Naive thymus-derived CD4-positive, alpha-beta T cell (primary cell): ENCODE measurements around the gene KCNIP3. TPM values are rescaled to one million over a fixed set of nuclear protein-coding genes. Genes with fewer than 3 reads are reported as not detected.

Experiments
- ATAC-seq: fragments of 150-1000 bp; cut with Tn5 transposase; 2 replicates; pipeline ENCODE4 v1.10.0; 2021; ENCODE audit warnings: mild to moderate bottlenecking, moderate library complexity
- CTCF ChIA-PET: fragments of 350-600 bp; sonication (Branson Sonifier 250); formaldehyde crosslinking; loops from one replicate; lab custom pipeline; 2021; ENCODE audit warnings: antibody characterized with exemption; lab: Charles Lee
- POLR2A ChIA-PET: fragments of 350-600 bp; sonication (Branson Sonifier 250); formaldehyde crosslinking; loops from one replicate; lab custom pipeline; 2021; ENCODE audit warnings: antibody characterized with exemption, inconsistent platforms; lab: Charles Lee
- DNase-seq, 9 donors: peaks; one replicate each; pipeline versions ENCODE4 v3.0.0 to v3.0.0-alpha.2; 2020 to 2022; ENCODE audit warnings: mixed read lengths in 1 of 9
- H3K27ac ChIP-seq: one replicate; pipeline ENCODE4 v1.7.0; 2013; ENCODE audit warnings: mild to moderate bottlenecking, low read depth, low read length, moderate library complexity
- H3K27me3 ChIP-seq, 2 donors: one replicate each; pipeline ENCODE4 v1.7.0; 2013; ENCODE audit warnings: low read length in 2 of 2, mild to moderate bottlenecking in 2 of 2, moderate library complexity in 2 of 2; ENCODE audit not compliant: control insufficient read depth in 2 of 2, insufficient read depth in 2 of 2
- H3K36me3 ChIP-seq, 3 experiments: 1 replicate in 2 of 3; 2 replicates in 1 of 3; pipeline ENCODE4 v1.7.0; 2013; ENCODE audit warnings: low read length in 3 of 3, mild to moderate bottlenecking in 3 of 3, moderate library complexity in 1 of 3; ENCODE audit not compliant: insufficient read depth in 3 of 3, control insufficient read depth in 2 of 3
- H3K4me1 ChIP-seq, 2 donors: one replicate each; pipeline ENCODE4 v1.7.0; 2013; ENCODE audit warnings: low read length in 2 of 2, mild to moderate bottlenecking in 2 of 2, moderate library complexity in 1 of 2; ENCODE audit not compliant: control insufficient read depth in 2 of 2, insufficient read depth in 2 of 2
- H3K4me3 ChIP-seq: 2 replicates; pipeline ENCODE4 v1.7.0; 2013; ENCODE audit warnings: mild to moderate bottlenecking, low read length
- H3K9me3 ChIP-seq, 3 experiments: 1 replicate in 2 of 3; 2 replicates in 1 of 3; pipeline ENCODE4 v1.7.0; 2013; ENCODE audit warnings: low read length in 3 of 3; ENCODE audit not compliant: control insufficient read depth in 2 of 3
- H3K27ac Mint-ChIP-seq, 9 donors: one replicate each; pipeline ENCODE4 v1.8.0; 2020 to 2022; ENCODE audit warnings: mixed read lengths in 9 of 9, mild to moderate bottlenecking in 8 of 9, moderate library complexity in 5 of 9, inconsistent platforms in 2 of 9
- H3K27me3 Mint-ChIP-seq, 5 donors: one replicate each; pipeline ENCODE4 v1.8.0; 2021 to 2022; ENCODE audit warnings: mixed read lengths in 5 of 5, mild to moderate bottlenecking in 1 of 5
- H3K36me3 Mint-ChIP-seq, 5 donors: one replicate each; pipeline ENCODE4 v1.8.0; 2020 to 2022; ENCODE audit warnings: mixed read lengths in 5 of 5, mild to moderate bottlenecking in 3 of 5, inconsistent platforms in 1 of 5
- H3K4me1 Mint-ChIP-seq, 7 donors: one replicate each; pipeline ENCODE4 v1.8.0; 2020 to 2022; ENCODE audit warnings: mixed read lengths in 7 of 7, mild to moderate bottlenecking in 3 of 7, inconsistent platforms in 1 of 7
- H3K4me3 Mint-ChIP-seq, 10 donors: one replicate each; pipeline ENCODE4 v1.8.0; 2020 to 2022; ENCODE audit warnings: mild to moderate bottlenecking in 10 of 10, mixed read lengths in 10 of 10, moderate library complexity in 6 of 10, inconsistent platforms in 2 of 10
- H3K9me3 Mint-ChIP-seq, 11 donors: one replicate each; pipeline ENCODE4 v1.8.0; 2020 to 2022; ENCODE audit warnings: mixed read lengths in 11 of 11, mild to moderate bottlenecking in 4 of 11, inconsistent platforms in 1 of 11, moderate library complexity in 1 of 11
- intact Hi-C, 2 donors: fragments of 100-400 bp; cut with micrococcal nuclease; formaldehyde crosslinking; loops; one replicate each; pipeline ENCODE4 v1.15.1; 2023
- polyA plus RNA-seq, 2 donors: library from polyadenylated mRNA; unstranded; fragments of 300-500 nt; fragmentation: Illumina TruSeq; gene quantifications; one replicate each; pipeline ENCODE4 v1.2.3, GENCODE V29; 2021
- total RNA-seq, 6 experiments: library from RNA in 5 of 6; stranded (reverse) in 5 of 6; gene quantifications; 1 replicate in 5 of 6; 2 replicates in 1 of 6; pipeline ENCODE4 v1.2.3 and lab custom pipeline; 2021 to 2026

KCNIP3 gene
- total and polyA plus RNA-seq, 7 experiments from 2014 or later, result 1.0 TPM; not detected in 6

DNA sequence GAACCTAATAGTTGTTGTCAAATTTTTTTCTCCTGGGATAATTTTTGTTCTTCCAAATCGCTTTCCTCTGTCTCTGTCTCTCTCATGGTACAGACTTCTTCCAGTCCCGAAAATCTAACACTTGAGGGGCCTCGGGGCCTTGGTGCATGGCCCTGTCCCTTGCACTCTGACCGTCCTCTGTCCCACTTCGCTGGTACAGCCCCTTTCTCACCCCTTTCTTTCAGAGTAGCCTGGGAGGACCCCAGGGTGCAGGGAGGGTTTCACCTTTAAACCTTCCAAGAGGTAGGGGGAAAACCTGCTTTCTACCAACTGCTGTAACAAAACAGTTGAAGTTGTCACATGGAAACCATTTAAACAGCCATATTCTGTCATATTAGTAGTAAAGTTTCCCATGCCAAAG is 83.1 kb downstream of the KCNIP3 start:
- Mint-ChIP-seq H3K27me3 (peaks cover 0 to 24% (median 18%) of the 10 kb centered on the region in 5 donors), H3K4me1 (peaks cover 0 to 4% (median 0%) of the 10 kb centered on the region in 7 donors), H3K9me3 (no peaks in the 10 kb centered on the region), H3K27ac (no peak overlapping the region), H3K36me3 (no peaks in the 10 kb centered on the region), H3K4me3 (no peak overlapping the region)
- intact Hi-C loops, result no loop called here
- H3K4me3 ChIP-seq, result no peak overlapping the region
- DNase-seq, result no peak
- H3K9me3 ChIP-seq, result no peaks in the 10 kb centered on the region
- H3K36me3 ChIP-seq, result no peaks in the 10 kb centered on the region
- ChIA-PET POLR2A (no interaction called here), CTCF (no interaction called here)
- no peak overlapping the region for H3K27ac ChIP-seq
- no peak for ATAC-seq
- H3K27me3 ChIP-seq, result no peaks in the 10 kb centered on the region
- H3K4me1 ChIP-seq, result no peaks in the 10 kb centered on the region

DNA sequence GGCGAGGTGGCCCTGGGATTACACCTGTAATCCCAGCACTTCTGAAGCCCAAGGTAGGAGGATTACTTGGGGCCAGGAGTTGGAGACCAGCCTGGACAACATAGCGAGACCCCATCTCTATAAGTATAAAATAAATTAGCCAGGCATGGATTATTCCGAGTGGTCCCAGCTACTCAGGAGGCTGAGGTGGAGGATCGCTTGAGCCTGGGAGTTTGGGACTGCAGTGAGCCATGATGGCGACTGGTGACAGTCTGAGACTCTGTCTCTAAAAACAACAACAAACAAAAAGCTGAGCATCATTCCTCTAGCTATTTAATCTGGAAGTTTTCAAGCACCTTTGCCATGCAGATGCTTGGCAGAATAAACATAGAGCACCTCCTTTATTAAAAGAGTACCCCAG is 83.6 kb downstream of the KCNIP3 start:
- POLR2A ChIA-PET, result no interaction called here
- Mint-ChIP-seq H3K36me3 (no peaks in the 10 kb centered on the region), H3K27ac (no peak overlapping the region), H3K4me3 (no peak overlapping the region), H3K9me3 (no peaks in the 10 kb centered on the region), H3K4me1 (peaks cover 0 to 4% (median 0%) of the 10 kb centered on the region in 7 donors), H3K27me3 (peaks cover 0 to 21% (median 18%) of the 10 kb centered on the region in 5 donors)
- Histone ChIP-seq H3K27ac (no peak overlapping the region), H3K4me3 (no peak overlapping the region), H3K27me3 (no peaks in the 10 kb centered on the region), H3K36me3 (no peaks in the 10 kb centered on the region), H3K9me3 (no peaks in the 10 kb centered on the region), H3K4me1 (no peaks in the 10 kb centered on the region)
- intact Hi-C loops, result no loop called here
- DNase-seq (no peak), ATAC-seq (no peak)
- CTCF ChIA-PET, result no interaction called here

- no peaks in the 10 kb centered on the region for H3K36me3 Mint-ChIP-seq
Observed at GRCh38 chr2:95381212-95382191, 84.4 kb downstream of the KCNIP3 start.

DNA sequence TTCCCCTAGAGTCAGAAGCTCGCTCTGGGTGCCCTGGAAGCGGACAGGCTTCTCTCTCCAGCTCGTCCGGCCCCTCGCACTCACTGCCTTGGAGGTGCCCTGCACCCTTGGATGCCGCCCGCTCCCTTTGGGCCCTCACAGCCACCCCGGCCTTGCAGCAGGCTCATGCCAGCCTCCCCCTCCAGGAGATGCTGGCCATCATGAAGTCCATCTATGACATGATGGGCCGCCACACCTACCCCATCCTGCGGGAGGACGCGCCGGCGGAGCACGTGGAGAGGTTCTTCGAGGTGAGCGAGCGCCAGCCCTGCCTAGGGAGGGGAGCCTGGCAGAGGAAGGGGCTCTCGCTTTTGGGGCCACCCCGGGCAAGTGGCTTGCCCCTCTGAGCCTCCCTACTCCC is 85.0 kb downstream of the KCNIP3 start:
- peaks cover 0 to 4% (median 0%) of the 10 kb centered on the region in 7 donors for H3K4me1 Mint-ChIP-seq
- POLR2A ChIA-PET, result no interaction called here
- intact Hi-C loops, result no loop called here
- H3K27me3 ChIP-seq, result no peaks in the 10 kb centered on the region
- no peak overlapping the region for H3K4me3 Mint-ChIP-seq
- no peaks in the 10 kb centered on the region for H3K9me3 ChIP-seq
- H3K27ac ChIP-seq, result no peak overlapping the region
- H3K36me3 Mint-ChIP-seq, result no peaks in the 10 kb centered on the region
- no peak overlapping the region for H3K27ac Mint-ChIP-seq
- H3K27me3 Mint-ChIP-seq, result peaks cover 0 to 20% (median 8%) of the 10 kb centered on the region in 5 donors
- DNase-seq, result no peak
- no peaks in the 10 kb centered on the region for H3K4me1 ChIP-seq
- no peak for ATAC-seq
- no peak overlapping the region for H3K4me3 ChIP-seq
- no peaks in the 10 kb centered on the region for H3K9me3 Mint-ChIP-seq
- CTCF ChIA-PET, result no interaction called here
- no peaks in the 10 kb centered on the region for H3K36me3 ChIP-seq

More at GRCh38 chr2:95381212-95382191, 84.4 kb downstream of the KCNIP3 start:
- Histone ChIP-seq H3K36me3 (no peaks in the 10 kb centered on the region), H3K27me3 (no peaks in the 10 kb centered on the region), H3K4me3 (no peak overlapping the region), H3K9me3 (no peaks in the 10 kb centered on the region), H3K27ac (no peak overlapping the region), H3K4me1 (no peaks in the 10 kb centered on the region)
- peaks cover 0 to 4% (median 0%) of the 10 kb centered on the region in 7 donors for H3K4me1 Mint-ChIP-seq
- POLR2A ChIA-PET, result no interaction called here
- no peak overlapping the region for H3K27ac Mint-ChIP-seq
- H3K9me3 Mint-ChIP-seq, result no peaks in the 10 kb centered on the region
- intact Hi-C loops, result no loop called here
- H3K27me3 Mint-ChIP-seq, result peaks cover 0 to 24% (median 15%) of the 10 kb centered on the region in 5 donors
- ATAC-seq (no peak), DNase-seq (no peak)
- no peak overlapping the region for H3K4me3 Mint-ChIP-seq
- CTCF ChIA-PET, result no interaction called here

DNA sequence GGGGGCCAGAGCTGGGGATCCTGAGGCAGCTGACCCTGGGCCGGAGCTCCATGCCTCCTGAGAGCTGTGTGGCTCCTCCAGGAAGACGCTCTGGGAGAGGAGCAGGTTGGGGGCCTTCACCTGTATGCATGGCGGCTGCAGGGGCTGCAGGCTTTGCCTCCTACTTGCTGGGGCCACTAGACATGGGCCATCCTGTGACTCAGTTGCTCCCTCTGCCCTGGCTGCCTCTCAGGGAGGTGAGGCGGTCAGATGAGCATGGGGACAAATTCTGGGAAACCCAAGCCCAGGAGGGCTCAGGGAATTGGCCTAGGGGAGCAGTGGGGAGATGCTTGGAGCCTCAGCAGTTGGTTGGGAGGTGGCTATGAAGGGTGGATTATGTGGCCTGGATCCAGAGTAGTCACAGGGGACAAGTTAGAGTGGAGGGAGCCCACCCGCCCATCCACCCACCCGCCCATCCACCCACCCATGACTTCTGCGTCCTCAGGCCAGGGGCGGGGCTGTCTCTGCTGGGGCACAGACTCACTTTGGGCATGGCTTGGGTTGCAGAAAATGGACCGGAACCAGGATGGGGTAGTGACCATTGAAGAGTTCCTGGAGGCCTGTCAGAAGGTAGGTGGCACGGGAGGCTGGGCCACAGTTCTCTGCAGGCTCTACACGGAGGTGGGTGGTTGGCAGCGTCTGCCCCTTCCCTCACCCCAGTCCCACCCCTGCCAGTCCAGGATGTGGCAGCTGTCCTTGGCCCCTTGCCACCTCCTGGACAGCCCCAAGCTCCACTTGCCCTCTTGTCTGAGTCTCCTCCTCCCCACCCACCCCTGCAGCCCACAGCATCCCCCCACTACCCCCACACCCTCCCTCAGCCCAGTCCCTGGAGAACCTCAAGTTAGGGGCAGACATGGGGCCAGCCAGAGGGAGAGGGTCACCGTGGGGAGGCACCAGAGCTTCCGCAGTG is 85.8 kb downstream of the KCNIP3 start:
- Mint-ChIP-seq H3K9me3 (no peaks in the 10 kb centered on the region), H3K4me1 (peaks cover 0 to 4% (median 0%) of the 10 kb centered on the region in 7 donors), H3K27ac (no peak overlapping the region), H3K4me3 (no peak overlapping the region), H3K36me3 (no peaks in the 10 kb centered on the region), H3K27me3 (peaks cover 2 to 20% (median 8%) of the 10 kb centered on the region in 5 donors)
- no peak overlapping the region for H3K27ac ChIP-seq
- H3K36me3 ChIP-seq, result no peaks in the 10 kb centered on the region
- ChIA-PET CTCF (no interaction called here), POLR2A (no interaction called here)
- intact Hi-C loops, result no loop called here
- DNase-seq, result no peak
- no peaks in the 10 kb centered on the region for H3K27me3 ChIP-seq
- no peak overlapping the region for H3K4me3 ChIP-seq
- ATAC-seq, result no peak
- H3K9me3 ChIP-seq, result no peaks in the 10 kb centered on the region
- no peaks in the 10 kb centered on the region for H3K4me1 ChIP-seq

GRCh38 chr2:95383635-95384027 is 86.5 kb downstream of the KCNIP3 start:
- Histone ChIP-seq H3K27ac (no peak overlapping the region), H3K4me1 (no peaks in the 10 kb centered on the region), H3K9me3 (no peaks in the 10 kb centered on the region), H3K36me3 (no peaks in the 10 kb centered on the region), H3K4me3 (no peak overlapping the region), H3K27me3 (no peaks in the 10 kb centered on the region)
- Mint-ChIP-seq H3K4me1 (peaks cover 0 to 4% (median 0%) of the 10 kb centered on the region in 7 donors), H3K4me3 (no peak overlapping the region), H3K9me3 (no peaks in the 10 kb centered on the region), H3K27me3 (peaks cover 2 to 21% (median 10%) of the 10 kb centered on the region in 5 donors), H3K36me3 (no peaks in the 10 kb centered on the region), H3K27ac (no peak overlapping the region)
- ChIA-PET POLR2A (no interaction called here), CTCF (no interaction called here)
- intact Hi-C loops, result no loop called here
- ATAC-seq (no peak), DNase-seq (no peak)
